GM21526 (cell line): Measurements from ENCODE around the gene IRF2.
A peak's percentile ranks its signal among the peaks of the same experiment; 100 is the strongest.

Experiments
- ATAC-seq: cut with Tn5 transposase; IDR thresholded peaks from one replicate; pipeline ENCODE4 v1.9.1; 2021; ENCODE audit warnings: moderate library complexity; ENCODE audit not compliant: unreplicated experiment, low FRiP score

Gene IRF2

DNA sequence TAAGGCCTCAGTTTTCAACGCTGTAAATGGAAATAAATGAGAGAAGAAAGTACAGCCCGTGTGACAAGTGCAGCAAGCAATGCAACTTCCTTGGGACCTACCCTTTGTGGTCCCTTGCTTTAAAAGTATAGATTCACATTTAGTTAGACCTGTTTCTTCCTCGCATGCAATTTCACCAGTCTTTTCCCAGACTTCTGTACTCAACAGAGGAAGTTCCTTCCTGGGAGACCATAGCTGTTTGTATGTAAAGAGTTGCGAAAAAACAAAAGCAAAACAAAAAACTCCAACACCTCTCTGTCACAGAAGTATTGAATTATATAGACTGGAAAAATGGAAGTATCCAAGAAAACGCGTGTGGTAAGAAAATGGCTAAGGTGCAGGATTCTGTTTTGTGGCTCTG lies 1.1 kb upstream of the IRF2 start:
- ATAC-seq, result no peak

GRCh38 chr4:184475096-184475461 lies 729 bp upstream of the IRF2 start:
- peak; percentile 11 for ATAC-seq

- no peak for ATAC-seq
These were observed 669 bp downstream of the IRF2 start for GRCh38 chr4:184473499-184474262.

- peak; percentile 25 for ATAC-seq
These were observed 1.5 kb downstream of the IRF2 start for GRCh38 chr4:184472614-184473498.

DNA sequence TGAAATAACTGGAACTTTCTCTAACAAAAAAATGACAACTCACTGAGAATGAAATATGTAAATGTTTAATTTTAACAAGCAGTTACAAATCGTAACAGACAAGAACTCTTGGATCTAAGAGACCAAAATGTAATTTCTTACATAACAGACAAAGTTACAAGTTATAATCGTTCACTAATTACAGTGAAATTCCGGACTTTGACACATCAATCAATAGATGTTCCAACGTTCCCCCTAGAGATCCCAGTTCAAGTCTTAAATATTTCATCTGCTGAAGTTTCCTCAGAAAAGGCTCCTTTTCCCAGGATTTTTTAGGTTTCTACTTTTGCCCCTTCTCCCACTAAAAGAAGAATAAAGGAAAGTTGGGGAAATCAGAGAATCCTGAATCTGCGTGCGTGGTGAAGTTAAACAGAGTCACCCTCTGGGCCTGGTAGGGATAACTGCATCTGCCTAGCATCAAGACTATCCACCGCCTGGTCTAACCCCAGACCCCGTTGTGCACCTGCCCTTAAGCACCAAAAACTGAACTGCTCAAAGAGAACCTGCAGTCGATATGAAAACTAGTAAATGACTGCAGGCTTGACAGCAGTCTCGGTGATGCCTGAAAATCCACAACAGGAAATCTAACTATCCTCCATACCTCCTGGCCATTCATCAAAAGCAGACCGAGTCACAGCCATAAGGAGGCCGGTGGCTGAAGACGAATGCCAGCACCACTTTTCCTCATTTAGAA lies 2.3 kb downstream of the IRF2 start:
- peak; percentile 12 for ATAC-seq

- ATAC-seq, result no peak
These were observed 3.6 kb downstream of the IRF2 start for GRCh38 chr4:184470785-184471110.

GRCh38 chr4:184466634-184467033 lies 7.7 kb downstream of the IRF2 start:
- ATAC-seq, result no peak

DNA sequence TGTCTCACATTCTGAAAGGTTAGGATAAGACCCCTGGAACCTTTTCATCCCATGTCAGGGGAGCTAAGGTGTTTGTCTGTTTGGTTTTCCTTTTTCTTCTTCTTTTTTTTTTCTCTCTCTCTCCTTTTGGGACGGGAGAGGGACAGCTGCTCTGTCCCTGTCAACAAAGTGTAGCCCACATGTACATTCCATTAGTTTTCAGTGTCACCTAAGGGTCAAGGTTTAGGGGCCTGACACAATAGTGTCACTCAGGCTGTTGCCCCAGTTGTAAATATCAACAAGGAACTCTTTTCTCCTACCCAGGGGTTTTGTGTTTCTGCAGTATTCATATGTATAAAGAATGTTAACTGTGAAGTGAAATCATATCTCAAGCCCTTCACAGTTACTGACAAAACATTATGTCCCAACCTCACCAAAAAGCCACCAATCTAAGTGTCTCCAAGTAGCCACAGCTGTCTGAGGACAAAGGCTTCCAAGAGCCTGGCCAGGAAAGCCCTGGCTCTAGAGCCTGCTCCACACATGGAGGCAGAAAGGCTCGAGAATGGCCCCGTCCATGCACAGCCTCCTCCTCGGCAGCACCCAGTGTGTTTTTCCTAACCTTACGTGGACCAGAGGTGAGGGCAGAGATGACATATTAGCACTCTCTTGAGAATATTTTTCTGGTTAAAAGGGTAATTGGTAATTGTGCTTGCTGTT lies 9.4 kb downstream of the IRF2 start:
- ATAC-seq, result no peak

DNA sequence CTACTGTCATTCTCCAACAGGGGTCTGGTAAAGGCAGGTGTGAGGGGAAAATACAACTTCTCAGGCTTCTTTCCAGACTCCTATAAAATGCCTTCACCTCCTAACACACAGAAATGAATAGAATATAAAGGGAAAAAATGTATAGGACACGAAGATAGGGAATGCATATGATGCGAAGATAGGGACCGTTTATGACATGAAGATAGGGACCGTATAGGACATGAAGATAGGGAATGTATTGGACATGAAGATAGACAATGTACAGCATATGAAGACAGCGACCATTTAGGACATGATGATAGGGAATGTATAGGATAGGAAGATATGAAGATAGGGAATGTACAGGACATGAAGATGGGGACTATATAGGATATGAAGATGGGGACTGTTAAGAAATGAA lies 10.5 kb downstream of the IRF2 start:
- ATAC-seq, result no peak

DNA sequence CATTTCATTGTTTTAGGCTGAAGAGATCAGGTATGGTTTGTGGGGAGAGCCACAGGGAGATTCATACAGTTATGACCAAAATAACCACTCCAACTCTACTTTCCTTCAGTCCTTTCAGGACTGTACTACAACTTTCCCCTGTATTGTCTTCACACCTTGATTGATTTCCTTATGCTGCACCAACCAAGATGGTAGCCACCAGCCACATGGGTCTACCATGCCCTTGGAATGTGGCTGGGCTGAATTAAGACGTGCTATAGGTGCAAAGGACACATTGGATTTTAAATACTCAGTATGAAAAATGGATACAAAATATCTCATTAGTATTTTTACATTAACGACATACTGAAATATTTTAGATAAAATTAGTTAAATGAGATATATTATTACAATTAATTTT lies 11.2 kb downstream of the IRF2 start:
- ATAC-seq, result no peak

DNA sequence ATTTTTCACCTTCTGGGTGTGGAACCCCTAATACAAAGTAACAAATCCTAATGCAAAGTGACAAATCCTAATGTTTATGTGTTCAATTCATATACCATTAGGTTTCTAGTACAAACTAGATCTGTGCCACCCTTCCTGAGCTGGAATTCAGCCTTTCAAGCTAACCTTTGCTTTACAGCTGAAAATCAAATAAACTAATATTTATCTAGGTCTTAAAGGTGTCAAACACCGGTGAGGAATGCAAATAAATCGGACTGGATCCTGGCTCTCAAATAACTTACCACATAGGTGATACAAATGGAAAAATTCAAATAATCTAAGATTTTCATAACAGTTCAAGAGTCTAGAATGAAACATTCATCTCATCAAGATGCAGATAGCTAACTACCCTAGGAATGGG lies 11.6 kb downstream of the IRF2 start:
- no peak for ATAC-seq

GRCh38 chr4:184461711-184462441 lies 12.5 kb downstream of the IRF2 start:
- no peak for ATAC-seq

GRCh38 chr4:184460499-184461285 lies 13.7 kb downstream of the IRF2 start:
- no peak for ATAC-seq

DNA sequence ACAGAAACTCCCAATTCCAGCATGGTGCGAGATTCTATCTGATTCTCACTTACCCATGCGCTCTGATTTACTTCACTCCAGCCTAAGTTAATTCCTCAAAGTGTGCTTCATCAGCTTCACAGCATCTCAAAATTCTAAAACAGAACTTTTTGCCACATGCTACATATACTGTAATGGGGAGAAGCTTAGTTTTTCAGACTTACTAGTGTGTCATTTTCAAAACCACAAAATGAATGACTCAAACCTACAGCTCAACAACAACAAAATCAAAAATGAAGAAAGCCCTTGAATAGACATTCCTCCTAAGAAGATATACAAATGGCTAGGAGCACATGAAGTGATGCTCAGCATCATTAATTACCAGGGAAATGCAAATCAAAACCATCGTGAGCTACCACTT lies 14.9 kb downstream of the IRF2 start:
- ATAC-seq, result no peak

DNA sequence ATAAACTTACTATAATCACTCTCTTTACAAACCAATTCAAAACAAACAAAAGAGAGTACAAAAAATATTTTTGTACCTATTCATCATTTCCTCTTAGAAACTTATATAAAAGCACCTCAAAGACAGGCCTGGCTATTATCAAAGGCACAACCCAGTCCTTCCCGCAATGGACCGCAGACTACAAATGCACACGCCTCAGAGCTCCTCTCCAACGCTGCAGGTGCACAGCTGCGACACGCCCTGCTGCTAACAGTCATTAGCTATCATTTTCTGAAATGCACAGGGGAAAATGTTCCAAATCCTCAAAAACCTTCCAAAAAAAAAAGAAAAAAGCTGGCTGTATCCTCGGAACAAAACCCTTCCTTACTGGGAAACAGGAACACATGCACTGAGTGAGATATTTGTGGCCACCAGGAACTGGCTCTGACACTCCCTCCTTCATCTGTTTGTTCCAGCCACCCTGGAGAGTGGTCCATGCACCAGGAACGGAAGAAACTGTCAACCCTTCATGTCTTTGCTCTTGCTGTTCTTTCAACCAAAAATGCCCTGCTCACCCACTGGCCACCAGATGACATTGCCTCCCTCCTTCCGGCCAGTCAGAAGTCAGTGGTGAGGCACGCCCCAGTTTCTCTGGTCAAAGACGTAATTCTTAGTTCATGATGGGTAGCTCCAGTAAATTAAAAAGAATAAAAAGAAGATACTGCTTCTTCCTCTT lies 16.7 kb downstream of the IRF2 start:
- peak; percentile 43 for ATAC-seq

GRCh38 chr4:184456337-184456736 lies 18.0 kb downstream of the IRF2 start:
- no peak for ATAC-seq

DNA sequence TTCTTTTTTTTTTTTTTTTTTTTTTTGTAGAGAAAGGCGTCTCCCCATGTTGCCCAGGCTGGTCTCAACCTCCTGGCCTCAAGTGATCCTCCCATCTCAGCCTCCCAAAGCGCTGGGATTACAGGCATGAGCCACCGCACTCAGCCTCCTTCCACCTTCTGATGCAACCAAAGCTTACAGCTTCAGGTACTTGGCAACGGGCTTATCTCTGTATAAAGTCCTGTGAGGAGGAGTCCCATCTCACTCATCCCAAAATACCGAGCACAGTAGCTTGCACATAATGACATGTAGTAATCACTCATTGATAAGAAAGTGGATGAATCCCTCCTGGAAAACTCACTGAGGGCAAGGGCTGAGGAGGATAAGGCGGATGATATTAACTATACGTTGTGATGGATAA lies 19.1 kb downstream of the IRF2 start:
- ATAC-seq, result no peak

DNA sequence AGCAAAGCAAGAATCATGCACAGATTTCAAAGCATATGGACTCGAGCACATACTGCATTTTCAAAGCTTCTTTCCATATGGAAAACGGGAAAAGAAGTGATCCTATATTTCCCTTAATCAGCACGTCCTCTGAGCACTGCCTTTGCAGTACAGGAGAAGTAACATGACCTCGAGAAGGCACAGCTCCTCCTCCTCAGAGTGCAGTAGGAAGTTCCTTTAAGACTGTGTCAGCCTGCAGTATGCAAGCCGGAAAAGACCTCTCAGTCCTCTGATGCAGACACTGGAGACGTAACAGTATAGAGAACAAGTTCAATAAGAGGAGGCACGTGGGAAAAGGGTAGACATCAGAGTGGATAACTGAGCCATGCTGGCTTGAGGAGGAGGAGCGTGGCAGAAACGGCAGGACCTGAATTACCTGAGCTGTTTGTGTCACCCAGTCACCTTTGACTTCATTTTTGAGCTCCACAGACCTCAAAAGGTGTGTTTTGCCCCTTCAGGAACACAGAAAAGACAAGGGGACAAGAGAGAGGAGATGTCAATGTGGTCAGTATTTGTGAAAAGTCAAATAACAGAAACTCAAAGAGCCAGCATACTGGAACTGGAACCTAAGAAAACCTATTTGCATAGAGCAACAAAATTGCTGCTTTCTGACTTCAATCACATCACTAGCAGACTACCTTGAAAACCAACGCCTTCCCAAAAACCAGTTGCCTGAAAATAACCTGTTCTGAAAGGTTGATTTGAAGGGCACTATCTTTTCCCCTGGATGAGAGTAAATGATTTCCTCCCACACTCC lies 20.8 kb downstream of the IRF2 start:
- peak; percentile 50 for ATAC-seq
